K562 (cell line): ENCODE measurements around the gene LPXN. TPM values are rescaled to one million over a fixed set of nuclear protein-coding genes. Genes with fewer than 3 reads are reported as not detected.

Source experiments
- ATF6 ChIP-seq: sonication (generic); formaldehyde crosslinking; IDR thresholded peaks from 2 replicates; pipeline ENCODE4 v1.4.0; 2020; ENCODE audit warnings: mild to moderate bottlenecking, missing genetic modification reagents
- BRD4 ChIP-seq: fragments of 200-600 bp; sonication (generic); IDR thresholded peaks from 2 replicates; pipeline ENCODE4 v1.6.1; 2017; ENCODE audit warnings: inconsistent platforms
- BRF2 ChIP-seq: IDR thresholded peaks from 3 replicates; pipeline ENCODE4 v1.6.1; 2011; ENCODE audit warnings: borderline replicate concordance, mild to moderate bottlenecking; ENCODE audit not compliant: insufficient read length, insufficient read depth
- CBFA2T3 ChIP-seq: fragments of 450-650 bp; IDR thresholded peaks from 2 replicates; pipeline ENCODE4 v1.6.1; 2017
- DIDO1 ChIP-seq: fragments of 450-650 bp; IDR thresholded peaks from 2 replicates; pipeline ENCODE4 v1.6.1; 2016; ENCODE audit warnings: low read depth, missing biosample characterization, missing genetic modification characterization
- EGR1 ChIP-seq: fragments of 450-650 bp; conservative IDR thresholded peaks from 2 replicates; pipeline ENCODE4 v1.6.1; 2017; ENCODE audit warnings: mild to moderate bottlenecking
- EZH2 ChIP-seq: IDR thresholded peaks from 2 replicates; pipeline ENCODE4 v1.6.1; 2012; ENCODE audit warnings: low read depth, mild to moderate bottlenecking, inconsistent platforms, low read length, borderline replicate concordance
- HDAC1 ChIP-seq, 2 experiments: fragments of 450-650 bp; IDR thresholded peaks; 2 replicates each; pipeline ENCODE4 v1.6.1; 2016 to 2017; ENCODE audit warnings: inconsistent platforms in 1 of 2, mild to moderate bottlenecking in 1 of 2, moderate library complexity in 1 of 2
- HDAC3 ChIP-seq: fragments of 450-650 bp; IDR thresholded peaks from 2 replicates; pipeline ENCODE4 v1.6.1; 2018; ENCODE audit warnings: borderline replicate concordance, mild to moderate bottlenecking, moderate library complexity; ENCODE audit not compliant: partially characterized antibody
- MNT ChIP-seq, 2 experiments: fragments of 450-650 bp; conservative IDR thresholded peaks; 2 replicates each; pipeline ENCODE4 v1.6.1; 2017; ENCODE audit warnings: mild to moderate bottlenecking in 2 of 2, moderate library complexity in 2 of 2
- NFATC3 ChIP-seq: fragments of 450-650 bp; IDR thresholded peaks from 2 replicates; pipeline ENCODE4 v1.6.1; 2017; ENCODE audit warnings: mild to moderate bottlenecking
- NFRKB ChIP-seq: fragments of 450-650 bp; IDR thresholded peaks from 2 replicates; pipeline ENCODE4 v1.6.1; 2016; ENCODE audit warnings: low read depth
- PHF21A ChIP-seq: fragments of 450-650 bp; IDR thresholded peaks from 2 replicates; pipeline ENCODE4 v1.6.1; 2017; ENCODE audit warnings: low read depth, borderline replicate concordance
- PURB ChIP-seq: sonication (generic); formaldehyde crosslinking; IDR thresholded peaks from 2 replicates; pipeline ENCODE4 v1.9.0; 2021; ENCODE audit warnings: low read depth, mild to moderate bottlenecking, missing genetic modification reagents
- RBBP5 ChIP-seq: fragments of 200-600 bp; sonication (generic); IDR thresholded peaks from 2 replicates; pipeline ENCODE4 v1.6.1; 2012; ENCODE audit warnings: borderline replicate concordance, mild to moderate bottlenecking, low read length, control low read depth, inconsistent platforms; ENCODE audit not compliant: insufficient read depth, poor library complexity, severe bottlenecking
- RFX5 ChIP-seq: IDR thresholded peaks from 2 replicates; pipeline ENCODE4 v1.6.1; 2011; ENCODE audit warnings: low read depth, mild to moderate bottlenecking, improper control_type of control experiment, low read length
- TAF1 ChIP-seq: IDR thresholded peaks from 2 replicates; pipeline ENCODE4 v1.6.1; 2011; ENCODE audit warnings: mild to moderate bottlenecking, low read length, moderate library complexity; ENCODE audit not compliant: insufficient read depth, control insufficient read depth, severe bottlenecking; ENCODE audit errors: extremely low read depth
- ZNF592 ChIP-seq: fragments of 450-650 bp; IDR thresholded peaks from 2 replicates; pipeline ENCODE4 v1.6.1; 2017; ENCODE audit warnings: antibody characterized with exemption, mild to moderate bottlenecking
- ZNF830 ChIP-seq: fragments of 250-450 bp; sonication (Bioruptor Pico); IDR thresholded peaks from 2 replicates; pipeline ENCODE4 v1.5.0; 2021; ENCODE audit warnings: mild to moderate bottlenecking
- polyA plus RNA-seq, 8 experiments: library from polyadenylated mRNA; depleted of rRNA in 4 of 8; stranded (reverse) in 5 of 8; unstranded in 3 of 8; fragments of >200 nt; fragmentation: Nextera tagmentation in 2 of 8; fragmentation: Illumina TruSeq in 1 of 8; extraction: Ambion mirVana in 2 of 8; extraction: Trizol in 1 of 8; gene quantifications; 2 replicates each; pipeline versions ENCODE4 v1.2.1 to v1.2.3, GENCODE V29; 2011 to 2014; ENCODE audit warnings: inconsistent platforms in 1 of 8, missing spikeins in 1 of 8
- total RNA-seq, 7 experiments: library from RNA; depleted of rRNA in 6 of 7; stranded (reverse); fragments of >200 nt in 6 of 7; fragmentation: Illumina TruSeq in 2 of 7; extraction: Trizol in 2 of 7; gene quantifications; 2 replicates each; pipeline versions ENCODE4 v1.2.1 to v1.2.3, GENCODE V29; 2011 to 2021; ENCODE audit warnings: low replicate concordance in 1 of 7

Gene LPXN
- total and polyA plus RNA-seq, 9 of the 15 experiments (the other 6 are each of a cell fraction or from before 2014, with no cell fraction given), result 0.73 to 3.1 (median 2.0) TPM

- TF ChIP-seq RBBP5 (no peak), NFRKB (peak; percentile 67), RFX5 (no peak), BRF2 (no peak), ZNF592 (0 out of 2 replicates have a peak, but pooled peaks have one; percentile 10), TAF1 (peak; percentile 79), NFATC3 (0 out of 2 replicates have a peak, but pooled peaks have one; percentile 17), ZNF830 (CRISPR knock-in tag) (peak; percentile 79; the same call in 1 of the 2 replicates), BRD4 (no peak), HDAC3 (peak; percentile 58), PHF21A (no peak; the same call in 1 of the 2 replicates), PURB (CRISPR knock-in tag) (no peak), HDAC1 (IDR thresholded peaks at IDR 0.05) (peak in 1 of 2 experiments; percentile 76; a peak in 2 of 4 replicates), ATF6 (CRISPR knock-in tag) (no peak), MNT (conservative IDR thresholded peaks at IDR 0.05) (peak in 1 of 2 experiments; percentile 50; a peak in 2 of 4 replicates), EGR1 (no peak), EZH2 (no peak), CBFA2T3 (0 out of 2 replicates have a peak, but pooled peaks have one; percentile 33), DIDO1 (tag) (no peak)
These were observed 2.0 kb upstream of the LPXN start (continued) for GRCh38 chr11:58577555-58578135.
